8988T (cell line): ENCODE data around the gene CLEC4M.

Experiments
- DNase-seq: peaks from one replicate; pipeline ENCODE4 v3.0.0; 2011

The CLEC4M gene

DNA sequence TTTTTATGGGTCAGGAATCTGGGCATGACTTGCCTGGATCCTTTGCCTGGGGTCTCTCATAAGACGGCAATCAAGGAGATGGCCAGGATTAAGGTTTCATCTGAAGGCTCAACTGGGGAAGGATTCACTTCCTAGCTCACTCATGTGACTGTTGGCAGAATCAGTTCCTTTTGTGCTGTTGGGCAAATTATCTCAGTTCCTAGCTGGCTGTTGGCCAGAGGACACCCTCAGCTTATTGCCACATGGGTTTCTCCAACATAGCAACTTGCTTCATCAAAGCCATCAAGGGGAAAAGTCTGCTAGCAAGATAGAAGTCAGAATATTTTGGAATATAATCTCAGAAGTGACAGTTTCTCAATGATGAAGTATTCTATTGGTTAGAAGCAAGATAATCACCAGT is 54.8 kb downstream of the CLEC4M start:
- DNase-seq: no peak

DNA sequence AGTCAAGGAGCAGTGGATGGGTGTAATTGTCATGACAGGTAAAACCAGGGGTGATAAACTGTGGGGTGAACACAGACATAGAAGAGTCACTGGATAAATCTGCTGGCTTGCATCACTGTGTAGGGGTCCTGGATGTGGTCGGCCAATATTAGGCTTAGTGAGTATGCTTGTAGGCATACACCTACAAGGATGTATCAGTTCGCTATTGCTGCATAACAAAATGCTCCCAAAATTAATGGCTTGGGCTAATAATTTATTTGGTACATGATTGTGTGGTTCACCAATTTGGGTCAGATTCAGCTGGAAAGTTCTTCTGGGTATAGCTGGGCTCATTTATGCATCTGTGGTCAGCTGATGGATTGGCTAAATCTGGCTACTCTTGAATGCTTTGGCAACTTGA is 55.8 kb downstream of the CLEC4M start:
- no peak for DNase-seq
